Measurements from ENCODE around the gene KRTAP2-4. TPM values are rescaled to one million over a fixed set of nuclear protein-coding genes. Genes with fewer than 3 reads are reported as not detected.
"Not testable (repeated sequence)": the region's sequence is repeated elsewhere in the genome, so short reads cannot be mapped to it uniquely, and the experiment has no call there.

The KRTAP2-4 gene
- total and polyA plus RNA-seq, 2 donors (not counting 3 experiments of a cell fraction or from before 2014, with no cell fraction given): not detected

DNA sequence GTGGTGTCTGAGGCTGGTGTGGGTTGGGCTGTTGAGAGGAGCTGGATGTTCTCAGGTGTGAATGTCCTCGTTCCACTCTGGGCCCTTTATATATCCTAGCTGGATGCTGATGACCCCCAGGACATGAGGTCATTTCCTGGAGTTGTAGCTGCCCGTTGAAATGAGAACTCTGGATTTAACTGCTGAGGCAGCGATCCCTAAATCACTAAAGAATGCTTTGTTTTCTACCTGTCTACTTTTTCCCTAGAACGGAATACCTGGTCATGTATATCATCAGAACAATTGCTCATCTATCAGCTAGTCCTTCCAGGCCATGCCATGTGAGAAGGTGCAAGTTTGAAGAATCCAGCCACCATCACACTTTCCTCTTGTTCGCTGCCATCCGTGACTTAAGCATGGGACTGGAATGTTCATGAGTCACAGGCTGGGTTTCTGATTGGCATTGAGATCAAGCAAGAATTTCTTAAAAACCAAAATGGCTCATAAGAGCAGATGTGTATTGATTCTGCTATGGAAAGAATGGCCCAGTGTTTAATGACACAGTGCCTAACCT is 5.6 kb downstream of the KRTAP2-4 start, which contains the start of gene KRTAP2-3:
KRTAP2-3 (minus strand) TSS at position 63 of the 553 bp plus-strand sequence. CDS start 64 bp downstream, outside the sequence.
- Histone ChIP-seq H3K9me1 (replicated peaks; ENCODE audit: control insufficient read depth, extremely low read depth, insufficient read depth, low read length) (no peaks in the 10 kb centered on the region), H3K4me1 (ENCODE audit: control insufficient read depth, extremely low read depth, insufficient read depth, low read length) (no peaks in the 10 kb centered on the region), H3K9ac (replicated peaks; ENCODE audit: extremely low read depth, insufficient read depth, low read length) (no peak within 1 kb of the TSS), H4K20me1 (replicated peaks; ENCODE audit: control insufficient read depth, extremely low read depth, insufficient read depth, low read length) (no peaks in the 10 kb centered on the region), H3K9me3 (replicated peaks; ENCODE audit: control insufficient read depth, insufficient read depth, low read length) (no peaks in the 10 kb centered on the region), H3K4me3 (replicated peaks in 1 of 3; ENCODE audit: insufficient read depth in 1 of 3, low read depth in 1 of 3, low read length in 3 of 3) (no peak within 1 kb of the TSS), H3K36me3 (ENCODE audit: control insufficient read depth in 2 of 2, extremely low read depth in 1 of 2, insufficient read depth in 2 of 2, low read length in 2 of 2) (no peaks in the 10 kb centered on the region), H3K79me2 (ENCODE audit: control insufficient read depth, insufficient read depth, low read length) (no peaks in the 10 kb centered on the region), H3K4me2 (ENCODE audit: insufficient read depth, low read length) (no peak within 1 kb of the TSS), H2AFZ (ENCODE audit: low read depth, low read length) (no peak within 1 kb of the TSS), H3K27ac (ENCODE audit: insufficient read depth, low read depth, low read length) (no peak within 1 kb of the TSS), H3K27me3 (ENCODE audit: control insufficient read depth in 2 of 2, insufficient read depth in 2 of 2, low read length in 2 of 2) (peaks cover 6 to 12% of the 10 kb centered on the region in 2 experiments)
- intact Hi-C loops (cut with micrococcal nuclease): no loop called here
- TF ChIP-seq FOS (IDR thresholded peaks at IDR 0.05; ENCODE audit: borderline replicate concordance, insufficient read depth, low read length): no peak
- no peak for FAIRE-seq
- POLR2A ChIA-PET: no interaction called here
- CTCF ChIA-PET: interaction anchor here (1.1 kb wide), 1 partner anchor 48 kb away, joined by 3 read pairs; no protein-coding TSS in a partner anchor
- DNase-seq (ENCODE audit: low read depth, low spot score): no peak
- dilution Hi-C loops (cut with MboI; ENCODE audit: extremely low pct_ligation_motif_present, low sequenced_read_pairs): no loop called here
- no TSS peak for BruUV-seq (replicated peaks)

DNA sequence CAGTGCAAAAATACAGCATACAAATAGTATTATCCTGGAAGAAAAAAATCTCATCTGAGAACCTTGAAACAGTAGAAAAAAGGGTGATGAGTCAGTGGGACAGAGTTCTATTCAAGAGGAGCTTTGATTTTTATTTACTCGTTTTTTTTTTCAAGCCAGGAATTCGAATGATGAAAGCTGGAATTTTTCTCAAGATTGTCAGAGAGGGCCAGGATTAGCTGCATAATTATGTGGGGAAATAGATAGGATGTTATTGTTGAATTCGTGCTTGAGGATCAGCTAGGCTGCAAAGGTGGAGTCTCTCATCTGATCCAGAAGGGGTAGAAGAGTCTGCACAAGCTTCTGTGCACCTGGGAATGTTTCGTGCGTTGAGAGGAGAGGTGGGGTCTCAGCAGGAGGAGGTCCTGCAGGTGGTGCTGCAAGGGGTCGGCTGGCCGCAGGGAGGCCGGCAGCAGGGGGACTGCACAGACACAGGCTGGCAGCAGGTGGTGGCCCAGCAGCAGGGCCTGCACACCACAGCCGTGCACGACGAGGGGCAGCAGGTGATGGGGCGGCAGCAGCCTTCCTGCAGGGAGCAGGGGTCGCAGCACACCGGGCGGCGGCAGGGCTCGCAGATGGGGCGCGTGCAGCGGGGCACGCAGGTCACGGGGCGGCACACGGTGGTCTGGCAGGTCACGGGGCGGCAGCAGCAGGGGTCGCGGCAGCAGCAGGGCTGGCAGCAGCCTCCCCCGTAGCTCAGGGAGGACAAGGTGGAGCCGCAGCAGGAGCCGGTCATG is 6.2 kb downstream of the KRTAP2-4 start:
- H3K4me2 ChIP-seq (ENCODE audit: insufficient read depth, low read length); POLR2A ChIA-PET; H2AFZ ChIP-seq (ENCODE audit: low read depth, low read length); H3K9ac ChIP-seq (replicated peaks; ENCODE audit: extremely low read depth, insufficient read depth, low read length); H3K4me3 ChIP-seq (replicated peaks in 1 of 3; ENCODE audit: insufficient read depth in 1 of 3, low read depth in 1 of 3, low read length in 3 of 3); dilution Hi-C loops (cut with MboI; ENCODE audit: extremely low pct_ligation_motif_present, low sequenced_read_pairs); H3K79me2 ChIP-seq (ENCODE audit: control insufficient read depth, insufficient read depth, low read length); FAIRE-seq; DNase-seq (ENCODE audit: low read depth, low spot score); H3K9me1 ChIP-seq (replicated peaks; ENCODE audit: control insufficient read depth, extremely low read depth, insufficient read depth, low read length); H3K36me3 ChIP-seq (ENCODE audit: control insufficient read depth in 2 of 2, extremely low read depth in 1 of 2, insufficient read depth in 2 of 2, low read length in 2 of 2); H3K9me3 ChIP-seq (replicated peaks; ENCODE audit: control insufficient read depth, insufficient read depth, low read length); intact Hi-C loops (cut with micrococcal nuclease); H4K20me1 ChIP-seq (replicated peaks; ENCODE audit: control insufficient read depth, extremely low read depth, insufficient read depth, low read length); BruUV-seq (replicated peaks); H3K4me1 ChIP-seq (ENCODE audit: control insufficient read depth, extremely low read depth, insufficient read depth, low read length); H3K27ac ChIP-seq (ENCODE audit: insufficient read depth, low read depth, low read length): not testable (repeated sequence)
- peaks cover 6 to 12% of the 10 kb centered on the region in 2 experiments for H3K27me3 ChIP-seq (ENCODE audit: control insufficient read depth in 2 of 2, insufficient read depth in 2 of 2, low read length in 2 of 2)
- CTCF ChIA-PET: interaction anchor here (1.1 kb wide), 1 partner anchor 49 kb away, joined by 3 read pairs; no protein-coding TSS in a partner anchor
